Stimulated activated CD4-positive, alpha-beta T cell treated with anti-CD3 and anti-CD28 coated beads, Interleukin-2, amount 100 ng/mL, for 24 hours (primary cell): ENCODE measurements around the gene GALK1.
"Not testable (repeated sequence)": the region's sequence is repeated elsewhere in the genome, so short reads cannot be mapped to it uniquely, and the experiment has no call there.

Experiments used
- DNase-seq, 2 donors: peaks; one replicate each; pipeline ENCODE4 v3.0.0-alpha.2; 2020

Gene GALK1

GRCh38 chr17:75764711-75765421, at the start of gene GALK1:
Gene GALK1, minus strand, starts transcription at chr17:75765192. Its CDS starts 56 bp downstream, at chr17:75765136.
- peak; percentile 73 to 80 for DNase-seq

GRCh38 chr17:75814021-75814395, 49.0 kb upstream of the GALK1 start:
- no peak for DNase-seq

GRCh38 chr17:75813081-75814020, 48.4 kb upstream of the GALK1 start:
- DNase-seq: no peak

DNA sequence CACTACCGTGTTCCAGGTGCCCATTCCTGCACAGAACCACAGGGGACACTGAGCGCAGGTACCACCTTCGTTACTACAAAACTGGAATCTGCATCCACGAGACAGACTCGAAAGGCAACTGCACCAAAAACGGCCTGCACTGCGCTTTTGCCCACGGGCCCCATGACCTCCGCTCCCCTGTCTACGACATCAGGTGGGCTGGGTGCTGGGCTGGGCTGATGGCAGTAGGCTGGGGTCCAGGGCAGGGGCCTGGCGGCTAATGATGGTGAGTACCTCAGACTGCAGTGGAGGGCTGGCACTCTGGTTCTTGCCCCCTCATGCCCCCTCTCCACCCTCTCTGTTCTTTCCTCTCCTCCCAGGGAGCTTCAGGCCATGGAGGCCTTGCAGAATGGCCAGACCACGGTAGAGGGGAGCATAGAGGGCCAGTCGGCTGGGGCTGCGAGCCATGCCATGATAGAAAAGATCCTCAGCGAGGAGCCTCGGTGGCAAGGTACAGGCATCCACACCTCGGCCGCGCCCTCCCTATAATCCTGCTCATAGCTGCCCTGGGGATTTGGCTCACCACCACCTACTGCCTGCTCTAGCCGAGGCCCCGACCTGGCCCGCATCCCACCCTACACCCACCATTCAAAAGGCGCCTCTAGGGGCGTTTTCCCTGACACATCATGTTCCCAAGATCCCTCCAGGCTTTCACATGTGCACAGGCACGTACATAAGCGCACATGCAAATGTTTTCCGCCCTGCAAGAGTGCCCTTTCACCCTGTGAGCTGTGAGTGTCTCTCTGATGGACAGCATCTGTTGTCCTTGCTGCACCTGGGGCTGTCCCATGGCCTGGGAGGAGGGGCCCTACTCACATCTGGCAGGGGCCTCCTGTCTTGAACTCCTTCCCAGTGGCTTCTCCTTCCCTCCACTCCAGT, 47.4 kb upstream of the GALK1 start:
- DNase-seq: no peak

GRCh38 chr17:75811174-75811573, 46.2 kb upstream of the GALK1 start:
- no peak for DNase-seq

- DNase-seq: not testable (repeated sequence)
Observed at GRCh38 chr17:75810756-75811155, 45.8 kb upstream of the GALK1 start.

DNA sequence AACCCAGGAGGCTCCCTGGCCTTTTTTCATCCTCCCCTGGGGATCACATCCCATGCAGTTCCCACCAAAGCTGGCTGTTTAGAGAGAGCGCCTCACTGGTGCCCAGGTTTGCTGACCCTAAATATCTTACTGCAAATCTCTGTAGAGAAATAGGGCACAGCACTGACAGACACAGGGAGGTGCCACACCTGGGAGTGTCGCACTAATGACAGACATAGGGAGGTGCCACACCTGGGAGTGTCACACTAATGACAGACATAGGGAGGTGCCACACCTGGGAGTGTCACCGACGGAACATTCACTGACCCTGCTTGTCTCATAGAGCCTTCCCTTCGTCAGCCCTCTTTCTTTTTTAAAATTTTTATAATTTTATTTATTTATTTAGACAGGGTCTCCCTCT, 45.2 kb upstream of the GALK1 start:
- no peak for DNase-seq

DNA sequence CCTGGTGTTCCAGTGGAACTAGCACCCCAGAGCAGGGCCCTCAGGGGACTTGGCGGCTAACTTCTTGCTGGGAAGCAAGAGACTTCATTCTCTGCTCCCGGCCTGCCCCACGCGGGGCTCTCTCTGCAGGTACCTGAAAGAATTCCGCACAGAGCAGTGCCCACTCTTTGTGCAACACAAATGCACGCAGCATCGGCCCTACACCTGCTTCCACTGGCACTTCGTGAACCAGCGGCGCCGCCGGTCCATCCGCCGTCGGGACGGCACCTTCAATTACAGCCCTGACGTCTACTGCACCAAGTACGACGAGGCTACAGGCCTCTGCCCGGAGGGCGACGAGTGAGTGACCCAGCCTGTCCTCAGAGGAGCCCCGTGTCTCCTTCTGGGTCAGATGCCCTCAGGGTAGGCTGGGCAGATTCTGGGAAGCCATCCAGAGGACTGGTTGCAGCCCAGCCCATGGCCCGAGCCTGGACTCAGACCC, 44.7 kb upstream of the GALK1 start:
- no peak for DNase-seq

- no peak for DNase-seq
Observed at GRCh38 chr17:75808905-75809621, 44.1 kb upstream of the GALK1 start.

DNA sequence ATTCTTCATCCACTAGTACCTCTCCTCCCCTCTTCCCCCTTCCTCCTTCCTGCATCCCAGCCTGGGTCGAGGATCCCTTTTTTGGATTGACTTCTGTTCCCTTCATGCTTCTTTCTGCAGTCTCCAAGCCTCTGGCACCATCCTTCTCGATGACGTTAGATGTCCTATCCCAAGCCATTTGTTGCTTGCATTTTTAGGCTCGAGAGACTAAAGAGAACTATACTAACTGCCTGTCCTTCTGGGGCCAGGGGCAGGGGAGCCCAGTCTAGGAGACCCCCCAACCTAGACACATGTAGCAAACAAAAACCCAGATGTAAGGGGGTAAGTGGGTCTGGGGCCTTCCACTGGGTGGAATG, 43.5 kb upstream of the GALK1 start:
- no peak for DNase-seq

GRCh38 chr17:75807861-75808260, 42.9 kb upstream of the GALK1 start:
- DNase-seq: no peak

DNA sequence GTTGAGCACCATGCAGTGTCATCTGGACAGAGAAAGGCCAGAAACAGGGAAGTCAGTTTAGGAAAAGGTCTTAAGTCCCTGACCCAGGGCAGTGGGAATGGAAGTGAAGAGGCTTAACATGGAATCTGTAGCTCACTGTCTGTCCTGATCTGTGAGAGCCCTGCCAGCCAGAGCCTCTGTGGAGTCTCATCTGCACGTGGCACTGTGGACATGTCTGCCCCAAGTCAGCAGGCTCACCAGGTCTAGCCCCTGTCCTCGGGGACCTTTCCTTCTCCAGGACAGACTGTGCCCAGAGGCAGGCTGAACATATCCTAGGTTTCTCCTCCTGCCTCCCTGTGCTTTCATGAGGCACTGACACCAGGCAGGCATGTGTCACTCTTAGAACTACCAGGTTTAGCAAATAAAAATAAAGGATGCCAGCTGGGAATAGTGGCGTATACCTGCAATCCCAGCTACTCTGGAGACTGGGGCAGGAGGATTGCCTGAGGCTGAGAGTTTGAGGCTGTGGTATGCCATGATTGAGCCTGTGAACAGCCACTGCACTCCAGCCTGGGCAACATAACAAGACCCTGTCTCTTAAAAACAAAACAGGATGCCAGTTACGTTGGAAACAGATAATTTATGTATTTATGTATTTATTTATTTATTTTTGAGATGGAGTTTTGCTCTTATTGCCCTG, 42.0 kb upstream of the GALK1 start:
- DNase-seq: no peak

- DNase-seq: no peak
Observed at GRCh38 chr17:75803883-75804282, 38.9 kb upstream of the GALK1 start.

DNA sequence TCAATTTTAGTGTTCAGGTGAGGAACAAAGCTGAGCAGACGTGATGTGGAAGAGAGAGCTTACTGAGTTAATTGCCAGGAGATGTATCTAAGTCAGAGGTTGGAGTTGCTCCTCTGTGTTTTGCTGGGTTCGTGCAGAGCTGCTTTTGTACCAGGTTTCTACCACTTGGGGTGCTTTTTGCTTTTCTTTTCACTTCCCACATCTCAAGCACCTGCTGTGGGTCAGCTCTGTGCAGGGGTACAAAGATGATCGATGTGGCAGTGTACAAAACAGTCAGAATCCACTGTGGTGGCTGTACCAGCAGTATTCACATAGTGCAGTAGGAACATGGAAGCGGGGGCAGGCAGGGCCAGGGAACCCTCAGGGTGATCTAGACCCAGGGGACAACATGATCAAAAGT, 34.4 kb upstream of the GALK1 start:
- no peak for DNase-seq

DNA sequence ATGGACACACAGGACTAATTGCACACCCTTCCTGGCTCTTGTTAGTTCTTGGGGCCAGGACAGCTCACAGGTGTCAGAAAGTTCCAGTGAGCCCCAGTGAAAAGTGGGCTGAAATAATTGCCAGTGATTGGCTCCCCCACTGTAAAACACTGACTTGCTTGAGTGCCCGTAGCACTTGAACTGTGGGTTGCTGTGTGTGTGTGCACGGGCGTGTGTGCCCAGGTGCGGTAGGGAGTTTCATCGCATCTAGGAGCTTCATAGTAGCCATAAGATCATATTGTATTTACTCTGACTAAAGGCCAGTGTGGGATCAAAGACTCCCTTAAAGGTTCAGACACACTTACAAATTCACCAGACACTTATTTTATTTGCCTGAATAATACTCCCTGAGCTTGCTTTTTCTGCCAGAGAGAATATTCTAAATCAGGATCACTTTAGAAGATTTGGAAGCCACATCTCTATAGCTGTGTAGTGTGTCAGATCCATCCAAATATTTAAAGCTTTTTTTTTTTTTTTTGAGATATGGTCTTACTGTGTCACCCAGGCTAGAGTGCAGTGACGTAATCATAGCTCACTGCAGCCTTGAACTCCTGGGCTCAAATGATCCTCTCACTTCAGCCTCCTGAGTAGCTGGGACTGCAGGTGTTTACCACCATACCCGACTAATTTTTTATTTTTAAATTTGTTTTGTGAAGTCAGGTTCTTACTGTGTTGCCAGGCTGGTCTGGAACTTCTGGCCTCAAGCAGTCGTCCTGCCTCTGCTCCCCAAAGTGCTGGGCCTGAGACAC, 31.0 kb upstream of the GALK1 start:
- DNase-seq: no peak

- no peak for DNase-seq
Observed at GRCh38 chr17:75793460-75793859, 28.5 kb upstream of the GALK1 start.

GRCh38 chr17:75791254-75791653, 26.3 kb upstream of the GALK1 start:
- DNase-seq: no peak

GRCh38 chr17:75785016-75785890, 20.3 kb upstream of the GALK1 start:
- peak; percentile 87 to 90 for DNase-seq

GRCh38 chr17:75784473-75785015, 19.6 kb upstream of the GALK1 start, which contains the start of gene UNK:
Gene UNK, plus strand, starts transcription at chr17:75784806. Its CDS starts 75 bp downstream, at chr17:75784881.
- DNase-seq: peak; percentile 90 to 95
